Astrocyte of the cerebellum (primary cell): ENCODE results near the gene ARHGAP18.

Experiments
- DNase-seq: peaks from one replicate; pipeline ENCODE4 v3.0.0-alpha.2; 2011; ENCODE audit warnings: low read depth
- H3K4me3 ChIP-seq: 2 replicates; pipeline ENCODE4 v1.5.1; 2011; ENCODE audit warnings: mild to moderate bottlenecking, low read depth, low read length, moderate library complexity
- CTCF ChIP-seq: IDR thresholded peaks from 2 replicates; pipeline ENCODE4 v1.5.1; 2012; ENCODE audit warnings: low read length, low read depth, moderate library complexity, mild to moderate bottlenecking; ENCODE audit errors: missing control alignments
- in situ Hi-C: cut with HindIII; loops from 2 replicates; pipeline ENCODE4 v1.10.0; 2017; ENCODE audit warnings: low sequenced_read_pairs

ARHGAP18 gene

GRCh38 chr6:129730477-129731165, 20.6 kb upstream of the ARHGAP18 start:
- no peak overlapping the region for H3K4me3 ChIP-seq
- DNase-seq = no peak
- in situ Hi-C loops = no loop called here
- peak; percentile 49 for TF ChIP-seq CTCF

- no peak overlapping the region for H3K4me3 ChIP-seq
- TF ChIP-seq CTCF = no peak
- in situ Hi-C loops = no loop called here
- no peak for DNase-seq
Observed at GRCh38 chr6:129726650-129727049, 16.7 kb upstream of the ARHGAP18 start.

- no peak for DNase-seq
- TF ChIP-seq CTCF = no peak
- in situ Hi-C loops = no loop called here
- no peak overlapping the region for H3K4me3 ChIP-seq
Observed at GRCh38 chr6:129725341-129725740, 15.4 kb upstream of the ARHGAP18 start.

- in situ Hi-C loops = no loop called here
- no peak for DNase-seq
- TF ChIP-seq CTCF = no peak
- no peak overlapping the region for H3K4me3 ChIP-seq
Observed at GRCh38 chr6:129719692-129720091, 9.7 kb upstream of the ARHGAP18 start.

- no peak for DNase-seq
- H3K4me3 ChIP-seq = no peak overlapping the region
- in situ Hi-C loops = no loop called here
- no peak for TF ChIP-seq CTCF
Observed at GRCh38 chr6:129717277-129717676, 7.3 kb upstream of the ARHGAP18 start.

GRCh38 chr6:129713806-129714333, 3.9 kb upstream of the ARHGAP18 start:
- in situ Hi-C loops = no loop called here
- TF ChIP-seq CTCF = no peak
- no peak for DNase-seq
- H3K4me3 ChIP-seq = no peak overlapping the region
